Measurements from ENCODE around the gene MEIOB. TPM values are rescaled to one million over a fixed set of nuclear protein-coding genes. Genes with fewer than 3 reads are reported as not detected.
A peak's percentile ranks its signal among the peaks of the same experiment; 100 is the strongest.
"Not testable (repeated sequence)": the region's sequence is repeated elsewhere in the genome, so short reads cannot be mapped to it uniquely, and the experiment has no call there.

MEIOB gene
- total RNA-seq, 1 experiment from 2014 or later: not detected

GRCh38 chr16:1884155-1884760 lies 12.3 kb upstream of the MEIOB start:
- no peaks in the 10 kb centered on the region for H3K9me3 Mint-ChIP-seq (ENCODE audit: low read depth, unreplicated experiment)

GRCh38 chr16:1881172-1881571 lies 9.2 kb upstream of the MEIOB start:
- Mint-ChIP-seq H3K27me3 (ENCODE audit: unreplicated experiment) (peaks cover 49% of the 10 kb centered on the region), H3K4me1 (ENCODE audit: low read depth, unreplicated experiment) (peaks cover 13% of the 10 kb centered on the region)
- H3K4me3 Mint-ChIP-seq (ENCODE audit: low read depth, unreplicated experiment); H3K9me3 Mint-ChIP-seq (ENCODE audit: low read depth, unreplicated experiment); H3K36me3 Mint-ChIP-seq (ENCODE audit: insufficient read depth, unreplicated experiment); H3K27ac Mint-ChIP-seq (ENCODE audit: unreplicated experiment); DNase-seq; BruUV-seq (replicated peaks); intact Hi-C loops (cut with micrococcal nuclease; ENCODE audit: unreplicated experiment): not testable (repeated sequence)
- CTCF ChIA-PET: interaction anchor here (0.7 kb wide), 3 partner anchors 42 to 1030 kb away, joined by 3 read pairs; no protein-coding TSS in a partner anchor

More at GRCh38 chr16:1884155-1884760, 12.3 kb upstream of the MEIOB start:
- Mint-ChIP-seq H3K27ac (ENCODE audit: unreplicated experiment) (no peak overlapping the region), H3K4me3 (ENCODE audit: low read depth, unreplicated experiment) (no peak overlapping the region), H3K27me3 (ENCODE audit: unreplicated experiment) (peaks cover 37% of the 10 kb centered on the region), H3K36me3 (ENCODE audit: insufficient read depth, unreplicated experiment) (no peaks in the 10 kb centered on the region), H3K4me1 (ENCODE audit: low read depth, unreplicated experiment) (peaks cover 13% of the 10 kb centered on the region)
- CTCF ChIA-PET: interaction anchor here (0.9 to 1.5 kb wide), 3 partner anchors 10 to 44 kb away, joined by 5 to 8 read pairs (median 7); no protein-coding TSS in a partner anchor
- DNase-seq: peak; percentile 56
- intact Hi-C loops (cut with micrococcal nuclease; ENCODE audit: unreplicated experiment): no loop called here
- TF ChIP-seq, protein P1, sequence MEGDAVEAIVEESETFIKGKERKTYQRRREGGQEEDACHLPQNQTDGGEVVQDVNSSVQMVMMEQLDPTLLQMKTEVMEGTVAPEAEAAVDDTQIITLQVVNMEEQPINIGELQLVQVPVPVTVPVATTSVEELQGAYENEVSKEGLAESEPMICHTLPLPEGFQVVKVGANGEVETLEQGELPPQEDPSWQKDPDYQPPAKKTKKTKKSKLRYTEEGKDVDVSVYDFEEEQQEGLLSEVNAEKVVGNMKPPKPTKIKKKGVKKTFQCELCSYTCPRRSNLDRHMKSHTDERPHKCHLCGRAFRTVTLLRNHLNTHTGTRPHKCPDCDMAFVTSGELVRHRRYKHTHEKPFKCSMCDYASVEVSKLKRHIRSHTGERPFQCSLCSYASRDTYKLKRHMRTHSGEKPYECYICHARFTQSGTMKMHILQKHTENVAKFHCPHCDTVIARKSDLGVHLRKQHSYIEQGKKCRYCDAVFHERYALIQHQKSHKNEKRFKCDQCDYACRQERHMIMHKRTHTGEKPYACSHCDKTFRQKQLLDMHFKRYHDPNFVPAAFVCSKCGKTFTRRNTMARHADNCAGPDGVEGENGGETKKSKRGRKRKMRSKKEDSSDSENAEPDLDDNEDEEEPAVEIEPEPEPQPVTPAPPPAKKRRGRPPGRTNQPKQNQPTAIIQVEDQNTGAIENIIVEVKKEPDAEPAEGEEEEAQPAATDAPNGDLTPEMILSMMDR (IDR thresholded peaks at IDR 0.05; ENCODE audit: unreplicated experiment): peak; percentile 28
- BruUV-seq (replicated peaks): no TSS peak

DNA sequence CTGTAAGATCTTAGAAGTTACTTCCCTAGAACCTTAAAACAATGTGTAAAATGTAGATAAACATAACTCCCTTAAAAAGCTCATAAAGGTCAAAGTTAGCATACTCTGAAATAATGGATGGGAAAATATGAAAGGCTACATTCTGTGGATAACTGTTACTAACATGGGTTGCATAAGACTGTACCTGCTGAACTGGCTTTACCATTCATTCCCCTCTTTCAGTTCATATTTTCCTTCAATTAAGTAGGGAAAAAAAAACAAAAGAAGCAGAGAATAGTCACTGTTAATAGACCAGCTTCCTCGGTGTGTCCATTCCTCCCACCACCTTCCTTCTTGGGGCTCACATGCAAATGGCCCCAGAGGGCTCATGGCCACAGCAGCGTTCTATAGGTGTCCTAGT lies 7.5 kb upstream of the MEIOB start:
- Mint-ChIP-seq H3K27ac (ENCODE audit: unreplicated experiment) (no peak overlapping the region), H3K36me3 (ENCODE audit: insufficient read depth, unreplicated experiment) (no peaks in the 10 kb centered on the region), H3K27me3 (ENCODE audit: unreplicated experiment) (peaks cover 50% of the 10 kb centered on the region), H3K9me3 (ENCODE audit: low read depth, unreplicated experiment) (no peaks in the 10 kb centered on the region), H3K4me1 (ENCODE audit: low read depth, unreplicated experiment) (peaks cover 7% of the 10 kb centered on the region), H3K4me3 (ENCODE audit: low read depth, unreplicated experiment) (no peak overlapping the region)
- DNase-seq: no peak
- BruUV-seq (replicated peaks): no TSS peak
- CTCF ChIA-PET: interaction anchor here (0.6 to 0.7 kb wide), 2 partner anchors 30 to 33 kb away, joined by 3 read pairs; no protein-coding TSS in a partner anchor
- TF ChIP-seq, protein P1 (IDR thresholded peaks at IDR 0.05; ENCODE audit: unreplicated experiment): no peak
- intact Hi-C loops (cut with micrococcal nuclease; ENCODE audit: unreplicated experiment): no loop called here

DNA sequence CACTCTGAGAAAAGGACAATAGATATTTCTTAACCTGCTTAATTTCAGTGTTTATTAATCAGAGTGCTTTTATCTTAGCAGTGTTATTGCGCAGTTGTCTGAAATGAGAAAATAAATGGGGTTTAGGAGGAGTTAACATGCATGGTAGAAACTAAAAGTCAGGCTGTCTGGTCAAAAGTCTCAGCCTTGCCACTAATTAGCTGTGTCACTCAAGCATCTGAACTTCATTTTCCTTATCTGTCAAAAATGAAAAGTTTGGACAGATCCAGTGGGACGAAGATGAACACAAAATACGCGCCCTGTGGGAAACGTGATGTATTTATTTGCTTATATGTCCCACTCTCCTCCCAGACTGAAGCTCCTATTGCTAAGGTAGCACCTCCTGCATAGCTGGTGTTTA lies 6.3 kb upstream of the MEIOB start:
- CTCF ChIA-PET: interaction anchor here (0.5 kb wide), 1 partner anchor 673 kb away, joined by 5 read pairs; no protein-coding TSS in a partner anchor
- no TSS peak for BruUV-seq (replicated peaks)
- Mint-ChIP-seq H3K4me3 (ENCODE audit: low read depth, unreplicated experiment) (no peak overlapping the region), H3K27me3 (ENCODE audit: unreplicated experiment) (peaks cover 41% of the 10 kb centered on the region), H3K9me3 (ENCODE audit: low read depth, unreplicated experiment) (no peaks in the 10 kb centered on the region), H3K4me1 (ENCODE audit: low read depth, unreplicated experiment) (no peaks in the 10 kb centered on the region), H3K27ac (ENCODE audit: unreplicated experiment) (no peak overlapping the region), H3K36me3 (ENCODE audit: insufficient read depth, unreplicated experiment) (no peaks in the 10 kb centered on the region)
- TF ChIP-seq, protein P1 (IDR thresholded peaks at IDR 0.05; ENCODE audit: unreplicated experiment): no peak
- intact Hi-C loops (cut with micrococcal nuclease; ENCODE audit: unreplicated experiment): no loop called here
- DNase-seq: no peak

DNA sequence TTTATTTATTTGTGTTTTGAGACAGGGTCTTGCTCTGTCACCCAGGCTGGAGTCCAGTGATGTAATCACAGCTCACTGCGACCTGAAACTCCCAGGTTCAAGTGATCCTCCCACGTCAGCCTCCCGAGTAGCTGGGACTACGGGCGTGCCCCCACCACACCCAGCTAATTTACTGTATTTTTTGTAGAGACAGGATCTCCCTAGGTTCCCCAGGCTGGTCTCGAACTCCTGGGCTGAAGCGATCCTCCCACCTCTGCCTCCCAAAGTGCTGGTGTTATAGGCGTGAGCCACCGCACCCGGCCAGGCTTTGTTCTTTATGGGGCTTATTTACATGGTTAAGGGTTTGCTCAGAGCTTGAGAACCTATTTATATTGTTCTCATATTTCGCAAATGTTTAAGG lies 5.8 kb upstream of the MEIOB start:
- Mint-ChIP-seq H3K4me1 (ENCODE audit: low read depth, unreplicated experiment) (no peaks in the 10 kb centered on the region), H3K27me3 (ENCODE audit: unreplicated experiment) (peaks cover 41% of the 10 kb centered on the region), H3K4me3 (ENCODE audit: low read depth, unreplicated experiment) (no peak overlapping the region), H3K9me3 (ENCODE audit: low read depth, unreplicated experiment) (no peaks in the 10 kb centered on the region), H3K36me3 (ENCODE audit: insufficient read depth, unreplicated experiment) (no peaks in the 10 kb centered on the region), H3K27ac (ENCODE audit: unreplicated experiment) (no peak overlapping the region)
- CTCF ChIA-PET: interaction anchor here (0.5 kb wide), 1 partner anchor 673 kb away, joined by 5 read pairs; no protein-coding TSS in a partner anchor
- BruUV-seq (replicated peaks): no TSS peak
- intact Hi-C loops (cut with micrococcal nuclease; ENCODE audit: unreplicated experiment): no loop called here
- no peak for DNase-seq
- TF ChIP-seq, protein P1 (IDR thresholded peaks at IDR 0.05; ENCODE audit: unreplicated experiment): no peak

Measured in Calu3 (cell line).